HepG2 (cell line): ENCODE results near the gene MOK. TPM values are rescaled to one million over a fixed set of nuclear protein-coding genes. Genes with fewer than 3 reads are reported as not detected.

Source experiments
- AHR ChIP-seq: IDR thresholded peaks from 2 replicates; pipeline ENCODE4 v1.6.1; 2018; ENCODE audit warnings: missing genetic modification reagents, missing compliant biosample characterization
- CBX2 ChIP-seq, 2 experiments: fragments of 200-600 bp in 1 of 2; sonication (generic); formaldehyde crosslinking in 1 of 2; IDR thresholded peaks; 2 replicates each; pipeline versions ENCODE4 v1.7.0 to v1.8.1; 2018 to 2022; ENCODE audit warnings: low read depth in 2 of 2, low read length in 1 of 2, mild to moderate bottlenecking in 1 of 2, missing genetic modification reagents in 1 of 2
- CERS6 ChIP-seq: sonication (generic); formaldehyde crosslinking; IDR thresholded peaks from 2 replicates; pipeline ENCODE4 v1.5.0; 2020; ENCODE audit warnings: missing genetic modification reagents
- CHCHD3 ChIP-seq: sonication (generic); formaldehyde crosslinking; IDR thresholded peaks from 2 replicates; pipeline ENCODE4 v1.8.0; 2022; ENCODE audit warnings: mild to moderate bottlenecking, missing genetic modification reagents, moderate library complexity
- DDIT3 ChIP-seq: sonication (generic); formaldehyde crosslinking; IDR thresholded peaks from 2 replicates; pipeline ENCODE4 v1.4.0; 2020; ENCODE audit warnings: mild to moderate bottlenecking, missing genetic modification reagents
- ETV6 ChIP-seq: sonication (generic); formaldehyde crosslinking; conservative IDR thresholded peaks from 2 replicates; pipeline ENCODE4 v1.4.0; 2020; ENCODE audit warnings: missing genetic modification reagents
- JUN ChIP-seq: sonication (generic); formaldehyde crosslinking; IDR thresholded peaks from 2 replicates; pipeline ENCODE4 v1.4.0; 2020; ENCODE audit warnings: mild to moderate bottlenecking, missing genetic modification reagents
- RARA ChIP-seq: IDR thresholded peaks from 2 replicates; pipeline ENCODE4 v1.6.1; 2016; ENCODE audit warnings: missing genetic modification reagents, missing compliant biosample characterization
- RCOR2 ChIP-seq: IDR thresholded peaks from 2 replicates; pipeline ENCODE4 v1.6.1; 2016; ENCODE audit warnings: missing biosample characterization, missing genetic modification reagents
- ZBTB37 ChIP-seq: sonication (generic); formaldehyde crosslinking; IDR thresholded peaks from 2 replicates; pipeline ENCODE4 v1.4.0; 2020; ENCODE audit warnings: mild to moderate bottlenecking, missing genetic modification reagents
- ZBTB38 ChIP-seq: sonication (generic); formaldehyde crosslinking; IDR thresholded peaks from 2 replicates; pipeline ENCODE4 v1.5.1; 2020; ENCODE audit warnings: mild to moderate bottlenecking, missing genetic modification reagents
- ZNF547 ChIP-seq: sonication (generic); formaldehyde crosslinking; IDR thresholded peaks from 2 replicates; pipeline ENCODE4 v1.5.1; 2020; ENCODE audit warnings: mild to moderate bottlenecking, missing genetic modification reagents
- ZNF558 ChIP-seq: sonication (generic); formaldehyde crosslinking; IDR thresholded peaks from 2 replicates; pipeline ENCODE4 v1.9.0; 2022; ENCODE audit warnings: mild to moderate bottlenecking, missing genetic modification reagents, borderline replicate concordance
- ZNF598 ChIP-seq: sonication (generic); formaldehyde crosslinking; IDR thresholded peaks from 2 replicates; pipeline ENCODE4 v1.5.1; 2020; ENCODE audit warnings: mild to moderate bottlenecking, missing genetic modification reagents, borderline replicate concordance
- ZNF839 ChIP-seq: sonication (generic); formaldehyde crosslinking; IDR thresholded peaks from 2 replicates; pipeline ENCODE4 v1.4.0; 2020; ENCODE audit warnings: missing genetic modification reagents, mild to moderate bottlenecking, borderline replicate concordance
- ZSCAN12 ChIP-seq: sonication (generic); formaldehyde crosslinking; IDR thresholded peaks from 2 replicates; pipeline ENCODE4 v1.9.0; 2021; ENCODE audit warnings: mild to moderate bottlenecking, missing genetic modification reagents
- ZSCAN25 ChIP-seq: sonication (generic); formaldehyde crosslinking; IDR thresholded peaks from 2 replicates; pipeline ENCODE4 v1.8.0; 2022; ENCODE audit warnings: mild to moderate bottlenecking, missing genetic modification reagents
- polyA plus RNA-seq, 8 experiments: library from polyadenylated mRNA; depleted of rRNA in 3 of 8; stranded (reverse) in 7 of 8; unstranded in 1 of 8; fragments of >200 nt; fragmentation: Illumina TruSeq in 4 of 8; extraction: Trizol in 4 of 8; gene quantifications; 2 replicates each; pipeline versions ENCODE4 v1.2.1 to v1.2.3, GENCODE V29; 2011 to 2016; ENCODE audit warnings: low read depth in 4 of 8, missing spikeins in 1 of 8, mixed read lengths in 1 of 8; ENCODE audit not compliant: insufficient read depth in 1 of 8
- total RNA-seq, 5 experiments: library from RNA; depleted of rRNA; stranded (reverse); fragments of >200 nt; fragmentation: Illumina TruSeq; extraction: Trizol; gene quantifications; 2 replicates each; pipeline ENCODE4 v1.2.3, GENCODE V29; 2016; ENCODE audit warnings: low read depth in 1 of 5
- TF ChIP-seq, protein P1 (sequence below): sonication (generic); formaldehyde crosslinking; IDR thresholded peaks from 2 replicates; pipeline ENCODE4 v1.5.1; 2020; ENCODE audit warnings: missing genetic modification reagents, mild to moderate bottlenecking, borderline replicate concordance

The MOK gene
- total and polyA plus RNA-seq, 2 of the 13 experiments (the other 11 are each of a cell fraction or from before 2014, with no cell fraction given), result 15.3 to 16.9 TPM

DNA sequence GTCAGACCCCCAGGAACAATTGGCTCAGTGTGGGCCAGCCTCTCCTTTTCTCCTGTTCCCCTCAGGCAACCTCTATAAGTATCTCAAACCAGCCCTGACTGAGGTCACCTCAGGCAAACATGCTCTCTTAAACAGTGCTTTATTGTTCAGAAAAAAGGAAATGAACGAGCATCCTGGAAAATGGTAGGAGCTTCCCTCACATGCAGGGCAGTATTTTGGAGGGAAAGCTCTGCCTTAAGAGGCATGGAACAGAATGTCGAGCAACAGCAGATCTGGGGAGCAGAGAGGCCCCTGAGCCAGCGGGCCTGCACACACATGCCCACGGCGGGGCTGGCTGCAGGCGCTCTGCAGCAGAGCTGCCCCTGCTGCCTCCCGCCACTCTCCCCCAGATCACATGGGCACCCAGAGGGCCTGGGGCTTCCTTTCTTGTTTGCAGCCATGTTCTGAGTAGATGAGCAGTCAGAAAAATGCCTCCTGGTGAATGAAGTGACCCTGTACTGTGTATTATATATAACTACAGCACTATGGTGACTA, 42.0 kb downstream of the MOK start (continued):
- TF ChIP-seq RARA (CRISPR knock-in tag), result peak; percentile 35; the same call in 1 of the 2 replicates
- TF ChIP-seq CERS6 (CRISPR knock-in tag), result no peak
- TF ChIP-seq ZNF547, result no peak; the same call in 1 of the 2 replicates
- TF ChIP-seq, protein P1, sequence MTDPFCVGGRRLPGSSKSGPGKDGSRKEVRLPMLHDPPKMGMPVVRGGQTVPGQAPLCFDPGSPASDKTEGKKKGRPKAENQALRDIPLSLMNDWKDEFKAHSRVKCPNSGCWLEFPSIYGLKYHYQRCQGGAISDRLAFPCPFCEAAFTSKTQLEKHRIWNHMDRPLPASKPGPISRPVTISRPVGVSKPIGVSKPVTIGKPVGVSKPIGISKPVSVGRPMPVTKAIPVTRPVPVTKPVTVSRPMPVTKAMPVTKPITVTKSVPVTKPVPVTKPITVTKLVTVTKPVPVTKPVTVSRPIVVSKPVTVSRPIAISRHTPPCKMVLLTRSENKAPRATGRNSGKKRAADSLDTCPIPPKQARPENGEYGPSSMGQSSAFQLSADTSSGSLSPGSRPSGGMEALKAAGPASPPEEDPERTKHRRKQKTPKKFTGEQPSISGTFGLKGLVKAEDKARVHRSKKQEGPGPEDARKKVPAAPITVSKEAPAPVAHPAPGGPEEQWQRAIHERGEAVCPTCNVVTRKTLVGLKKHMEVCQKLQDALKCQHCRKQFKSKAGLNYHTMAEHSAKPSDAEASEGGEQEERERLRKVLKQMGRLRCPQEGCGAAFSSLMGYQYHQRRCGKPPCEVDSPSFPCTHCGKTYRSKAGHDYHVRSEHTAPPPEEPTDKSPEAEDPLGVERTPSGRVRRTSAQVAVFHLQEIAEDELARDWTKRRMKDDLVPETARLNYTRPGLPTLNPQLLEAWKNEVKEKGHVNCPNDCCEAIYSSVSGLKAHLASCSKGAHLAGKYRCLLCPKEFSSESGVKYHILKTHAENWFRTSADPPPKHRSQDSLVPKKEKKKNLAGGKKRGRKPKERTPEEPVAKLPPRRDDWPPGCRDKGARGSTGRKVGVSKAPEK (CRISPR knock-in tag), result no peak
- no peak; the same call in 1 of the 2 replicates for TF ChIP-seq ETV6
- TF ChIP-seq ZSCAN25 (CRISPR knock-in tag), result peak; percentile 58; the same call in 1 of the 2 replicates
- no peak for TF ChIP-seq JUN
- peak; percentile 97 for TF ChIP-seq ZBTB38 (CRISPR knock-in tag)
- no peak for TF ChIP-seq AHR (CRISPR knock-in tag)
- no peak for TF ChIP-seq CHCHD3 (CRISPR knock-in tag)
- no peak for TF ChIP-seq ZNF558 (CRISPR knock-in tag)
- TF ChIP-seq ZNF598 (CRISPR knock-in tag), result no peak
- TF ChIP-seq DDIT3 (CRISPR knock-in tag), result no peak
- no peak; the same call in 1 of the 2 replicates for TF ChIP-seq RCOR2 (CRISPR knock-in tag)
- no peak for TF ChIP-seq ZSCAN12 (CRISPR knock-in tag)
- no peak for TF ChIP-seq ZNF839 (CRISPR knock-in tag)
- no peak for TF ChIP-seq CBX2 (IDR thresholded peaks at IDR 0.05; ENCODE audit: low read depth, low read length)
- no peak for TF ChIP-seq CBX2 (CRISPR knock-in tag; IDR thresholded peaks at IDR 0.05; ENCODE audit: low read depth)
- TF ChIP-seq ZBTB37 (CRISPR knock-in tag), result no peak
